PFSK-1 (cell line): ENCODE measurements around the gene ARSJ.

Source experiments
- FOXP2 ChIP-seq: optimal IDR thresholded peaks from 2 replicates; pipeline ENCODE3; 2011; ENCODE audit warnings: borderline replicate concordance, control low read depth, inconsistent platforms; ENCODE audit not compliant: insufficient read depth; ENCODE audit errors: extremely low read length, extremely low read depth
- POLR2AphosphoS5 ChIP-seq: IDR thresholded peaks from 2 replicates; pipeline ENCODE4 v1.6.1; 2012; ENCODE audit warnings: low read depth, mild to moderate bottlenecking, control low read depth, low read length, moderate library complexity
- REST ChIP-seq, 2 experiments: IDR thresholded peaks; 2 replicates each; pipeline versions ENCODE4 v1.6.1 to v1.8.0; 2011 to 2012; ENCODE audit warnings: low read depth in 2 of 2, low read length in 2 of 2, control low read depth in 1 of 2, inconsistent platforms in 1 of 2, mild to moderate bottlenecking in 1 of 2, moderate library complexity in 1 of 2; ENCODE audit not compliant: insufficient read depth in 1 of 2
- SIN3A ChIP-seq: IDR thresholded peaks from 2 replicates; pipeline ENCODE4 v1.6.1; 2012; ENCODE audit warnings: mild to moderate bottlenecking, low read length, moderate library complexity, borderline replicate concordance; ENCODE audit not compliant: insufficient read depth
- TAF1 ChIP-seq: IDR thresholded peaks from 2 replicates; pipeline ENCODE4 v1.6.1; 2012; ENCODE audit warnings: low read length, control low read depth, borderline replicate concordance; ENCODE audit not compliant: insufficient read depth

ARSJ gene

DNA sequence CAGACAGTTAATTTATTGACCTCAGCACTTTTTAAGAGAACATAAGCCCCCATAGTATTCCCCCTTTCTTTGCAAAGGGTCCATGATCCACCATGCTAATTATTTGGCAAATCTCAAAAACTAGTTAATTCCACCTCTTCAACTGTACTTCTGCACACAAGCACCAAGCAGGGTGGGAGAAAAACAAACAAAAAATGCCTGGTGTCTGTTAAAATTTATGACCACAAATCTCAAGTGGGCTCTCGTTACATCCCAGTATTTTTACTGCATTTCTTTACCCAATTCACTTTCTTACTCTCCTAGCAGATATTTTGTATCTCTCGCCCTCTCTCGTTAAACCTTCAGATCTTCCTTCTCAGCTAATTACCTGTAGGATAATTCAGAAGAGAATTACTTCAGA is 6.1 kb downstream of the ARSJ start:
- TF ChIP-seq SIN3A = no peak
- TF ChIP-seq REST (IDR thresholded peaks at IDR 0.05; ENCODE audit: insufficient read depth in 1 of 2, low read depth in 2 of 2, low read length in 2 of 2) = no peak
- TF ChIP-seq POLR2AphosphoS5 = no peak
- no peak for TF ChIP-seq FOXP2
- TF ChIP-seq TAF1 = no peak

DNA sequence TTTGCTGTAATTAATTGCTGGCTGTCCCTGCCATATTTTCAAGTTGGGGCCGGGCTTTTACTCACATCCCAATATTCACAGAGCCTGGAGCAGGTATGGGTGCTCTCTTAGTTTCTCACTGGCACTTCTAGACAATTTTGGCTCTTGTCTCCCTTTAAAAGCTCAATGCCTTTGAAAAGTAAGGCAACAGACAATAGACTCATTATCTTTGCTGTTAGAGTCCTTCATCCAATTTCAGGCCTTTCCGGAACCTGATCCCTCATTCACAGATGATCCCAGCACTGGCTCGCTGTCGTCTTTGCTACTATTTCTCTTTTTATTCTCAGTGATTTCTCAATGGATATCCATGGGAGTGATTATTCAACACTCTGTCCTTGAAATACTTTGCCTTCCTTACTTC is 6.7 kb downstream of the ARSJ start:
- no peak; the same call in 1 of the 2 replicates for TF ChIP-seq POLR2AphosphoS5
- no peak for TF ChIP-seq REST (IDR thresholded peaks at IDR 0.05; ENCODE audit: insufficient read depth in 1 of 2, low read depth in 2 of 2, low read length in 2 of 2)
- no peak for TF ChIP-seq TAF1
- TF ChIP-seq FOXP2 = no peak
- TF ChIP-seq SIN3A = no peak

DNA sequence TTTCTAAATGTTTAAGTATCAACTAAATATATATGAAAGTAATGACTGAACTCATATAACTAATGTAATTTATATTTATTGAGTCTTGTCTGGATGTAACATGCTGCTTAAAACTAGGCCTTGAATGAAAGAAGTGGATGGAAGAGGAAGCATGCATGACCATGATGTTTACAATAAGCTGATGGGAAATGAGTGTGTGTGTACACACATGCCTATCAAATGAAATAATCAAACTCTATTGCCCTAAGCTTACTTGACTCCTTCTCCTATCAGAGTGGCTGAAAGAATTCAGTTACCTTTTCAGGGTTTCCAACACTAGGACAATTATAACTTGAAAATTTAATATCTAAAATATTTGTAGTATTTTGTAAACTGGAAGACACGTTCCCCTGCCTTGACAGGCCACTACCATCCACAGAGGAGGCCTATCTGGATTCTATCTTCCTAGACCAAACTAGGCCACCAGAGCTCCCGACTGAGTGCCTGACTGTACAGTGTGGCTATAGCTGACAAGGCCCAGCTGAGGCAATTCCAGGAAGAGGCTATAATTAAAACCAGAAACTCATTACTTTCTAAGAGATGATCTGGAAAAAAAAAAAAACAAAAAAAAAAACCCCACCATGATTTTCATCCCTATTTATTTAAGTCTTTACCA is 7.6 kb downstream of the ARSJ start:
- no peak for TF ChIP-seq POLR2AphosphoS5
- no peak for TF ChIP-seq REST (IDR thresholded peaks at IDR 0.05; ENCODE audit: insufficient read depth in 1 of 2, low read depth in 2 of 2, low read length in 2 of 2)
- TF ChIP-seq TAF1 = no peak
- no peak for TF ChIP-seq SIN3A
- peak; percentile 6 for TF ChIP-seq FOXP2

DNA sequence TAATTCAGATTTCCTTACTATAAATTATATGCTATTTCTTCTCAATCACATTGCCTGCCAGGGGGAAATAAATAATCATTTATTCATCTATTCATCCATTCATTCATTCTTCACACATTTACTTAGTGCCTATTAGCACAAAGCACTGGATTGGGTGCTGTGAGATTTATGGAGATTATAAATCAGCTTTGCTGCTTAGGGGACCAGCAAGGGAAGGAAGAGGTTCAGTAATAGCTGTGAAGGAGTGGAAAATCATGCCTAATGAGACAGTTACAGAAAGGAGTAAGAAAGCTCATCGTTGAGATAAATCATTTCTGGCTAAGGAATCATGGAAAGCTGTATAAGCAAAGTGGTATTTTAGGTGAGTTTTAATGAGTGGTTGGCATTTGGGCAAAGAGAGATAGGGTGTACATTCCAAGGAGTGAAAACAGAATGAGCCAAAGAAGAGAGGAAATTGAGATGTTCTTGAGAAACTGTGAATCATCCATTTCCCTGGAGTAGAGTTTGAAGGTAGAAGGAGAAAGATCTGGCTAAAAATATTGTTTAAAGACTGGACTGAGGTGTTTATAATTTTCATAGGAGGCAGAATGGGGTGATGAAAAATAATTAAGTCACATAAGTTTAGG is 9.6 kb downstream of the ARSJ start:
- TF ChIP-seq REST (IDR thresholded peaks at IDR 0.05; ENCODE audit: insufficient read depth in 1 of 2, low read depth in 2 of 2, low read length in 2 of 2) = no peak
- TF ChIP-seq POLR2AphosphoS5 = peak; percentile 34; the same call in 1 of the 2 replicates
